Measurements from ENCODE around the gene MIF4GD. TPM values are rescaled to one million over a fixed set of nuclear protein-coding genes. Genes with fewer than 3 reads are reported as not detected.

Gene MIF4GD
- total and polyA plus RNA-seq, 2 donors (not counting 1 experiment from before 2014, with no cell fraction given) = 6.3 to 10.3 TPM

GRCh38 chr17:75267153-75267410, 3.9 kb downstream of the MIF4GD start:
- Histone ChIP-seq H3K4me2 (ENCODE audit: extremely low read depth, insufficient read depth, low read length) (no peak overlapping the region), H3K27ac (ENCODE audit: insufficient read depth, low read length) (no peak overlapping the region), H3K79me2 (ENCODE audit: control insufficient read depth, insufficient read depth, low read length) (peaks cover 13% of the 10 kb centered on the region), H3K9ac (ENCODE audit: insufficient read depth, low read length) (no peak overlapping the region), H2AFZ (ENCODE audit: low read length) (no peak overlapping the region), H3K27me3 (ENCODE audit: control insufficient read depth, insufficient read depth, low read length) (no peaks in the 10 kb centered on the region), H3K36me3 (ENCODE audit: control insufficient read depth, insufficient read depth, low read length) (peaks cover 13% of the 10 kb centered on the region), H3K4me1 (ENCODE audit: control insufficient read depth, extremely low read depth, insufficient read depth, low read length) (peaks cover 3% of the 10 kb centered on the region), H3K4me3 (replicated peaks in 1 of 4; ENCODE audit: control extremely low read depth in 1 of 4, insufficient read depth in 1 of 4, low read depth in 3 of 4, low read length in 4 of 4) (no peak overlapping the region), H3K9me3 (ENCODE audit: control insufficient read depth, insufficient read depth, low read depth, low read length) (no peaks in the 10 kb centered on the region), H4K20me1 (ENCODE audit: control insufficient read depth, extremely low read depth, insufficient read depth, low read length) (no peaks in the 10 kb centered on the region)
- DNase-seq (ENCODE audit: low read depth in 2 of 2) = no peak
- TF ChIP-seq CTCF (conservative IDR thresholded peaks at IDR 0.05 in 1 of 2, IDR thresholded peaks at IDR 0.05 in 1 of 2; ENCODE audit: low read depth in 1 of 2, low read length in 2 of 2) = no peak
- TF ChIP-seq EZH2 (IDR thresholded peaks at IDR 0.05; ENCODE audit: low read length, missing control alignments) = no peak

GRCh38 chr17:75266316-75267152, 4.5 kb downstream of the MIF4GD start:
- Histone ChIP-seq H3K27ac (ENCODE audit: insufficient read depth, low read length) (no peak overlapping the region), H3K79me2 (ENCODE audit: control insufficient read depth, insufficient read depth, low read length) (peaks cover 14% of the 10 kb centered on the region), H3K27me3 (ENCODE audit: control insufficient read depth, insufficient read depth, low read length) (no peaks in the 10 kb centered on the region), H4K20me1 (ENCODE audit: control insufficient read depth, extremely low read depth, insufficient read depth, low read length) (no peaks in the 10 kb centered on the region), H3K4me2 (ENCODE audit: extremely low read depth, insufficient read depth, low read length) (no peak overlapping the region), H3K9me3 (ENCODE audit: control insufficient read depth, insufficient read depth, low read depth, low read length) (no peaks in the 10 kb centered on the region), H3K4me1 (ENCODE audit: control insufficient read depth, extremely low read depth, insufficient read depth, low read length) (peaks cover 3% of the 10 kb centered on the region), H3K36me3 (ENCODE audit: control insufficient read depth, insufficient read depth, low read length) (peaks cover 13% of the 10 kb centered on the region), H2AFZ (ENCODE audit: low read length) (no peak overlapping the region), H3K9ac (ENCODE audit: insufficient read depth, low read length) (no peak overlapping the region), H3K4me3 (replicated peaks in 1 of 4; ENCODE audit: control extremely low read depth in 1 of 4, insufficient read depth in 1 of 4, low read depth in 3 of 4, low read length in 4 of 4) (no peak overlapping the region)
- DNase-seq (ENCODE audit: low read depth in 2 of 2) = no peak
- no peak for TF ChIP-seq EZH2 (IDR thresholded peaks at IDR 0.05; ENCODE audit: low read length, missing control alignments)
- TF ChIP-seq CTCF (conservative IDR thresholded peaks at IDR 0.05 in 1 of 2, IDR thresholded peaks at IDR 0.05 in 1 of 2; ENCODE audit: low read depth in 1 of 2, low read length in 2 of 2) = no peak

- H4K20me1 ChIP-seq (ENCODE audit: control insufficient read depth, extremely low read depth, insufficient read depth, low read length) = no peaks in the 10 kb centered on the region
- no peak overlapping the region for H3K9ac ChIP-seq (ENCODE audit: insufficient read depth, low read length)
- H3K4me1 ChIP-seq (ENCODE audit: control insufficient read depth, extremely low read depth, insufficient read depth, low read length) = peaks cover 3% of the 10 kb centered on the region
- H3K27me3 ChIP-seq (ENCODE audit: control insufficient read depth, insufficient read depth, low read length) = no peaks in the 10 kb centered on the region
- no peak overlapping the region for H3K4me2 ChIP-seq (ENCODE audit: extremely low read depth, insufficient read depth, low read length)
- no peak overlapping the region for H3K4me3 ChIP-seq (replicated peaks in 1 of 4; ENCODE audit: control extremely low read depth in 1 of 4, insufficient read depth in 1 of 4, low read depth in 3 of 4, low read length in 4 of 4)
- DNase-seq (ENCODE audit: low read depth in 2 of 2) = no peak
- H3K27ac ChIP-seq (ENCODE audit: insufficient read depth, low read length) = no peak overlapping the region
- no peaks in the 10 kb centered on the region for H3K9me3 ChIP-seq (ENCODE audit: control insufficient read depth, insufficient read depth, low read depth, low read length)
- TF ChIP-seq EZH2 (IDR thresholded peaks at IDR 0.05; ENCODE audit: low read length, missing control alignments) (no peak), CTCF (conservative IDR thresholded peaks at IDR 0.05 in 1 of 2, IDR thresholded peaks at IDR 0.05 in 1 of 2; ENCODE audit: low read depth in 1 of 2, low read length in 2 of 2) (no peak)
- H3K36me3 ChIP-seq (ENCODE audit: control insufficient read depth, insufficient read depth, low read length) = peaks cover 13% of the 10 kb centered on the region
- H3K79me2 ChIP-seq (ENCODE audit: control insufficient read depth, insufficient read depth, low read length) = peaks cover 19% of the 10 kb centered on the region
- no peak overlapping the region for H2AFZ ChIP-seq (ENCODE audit: low read length)
Observed at GRCh38 chr17:75265614-75266315, 5.3 kb downstream of the MIF4GD start.

Measured in fibroblast of lung (primary cell).